Endothelial cell of umbilical vein (primary cell): Measurements from ENCODE around the gene SDR39U1.

Experiments
- EZH2 ChIP-seq: IDR thresholded peaks from 2 replicates; pipeline ENCODE4 v1.6.1; 2012; ENCODE audit warnings: borderline replicate concordance, low read depth, mild to moderate bottlenecking, moderate library complexity, low read length, inconsistent platforms; ENCODE audit not compliant: severe bottlenecking
- MYC ChIP-seq: IDR thresholded peaks from one replicate; pipeline ENCODE4 v1.6.1; 2011; ENCODE audit warnings: mild to moderate bottlenecking, low read depth, low read length
- POLR2A ChIP-seq: IDR thresholded peaks from 2 replicates; pipeline ENCODE4 v1.6.1; 2012; ENCODE audit warnings: low read depth, mild to moderate bottlenecking, control low read depth, low read length
- POLR2AphosphoS5 ChIP-seq: IDR thresholded peaks from 2 replicates; pipeline ENCODE4 v1.6.1; 2012; ENCODE audit warnings: low read depth, mild to moderate bottlenecking, control low read depth, low read length, moderate library complexity; ENCODE audit not compliant: insufficient read depth
- TF ChIP-seq, protein P1 (sequence below), 2 donors: IDR thresholded peaks; 1 replicate in 1 of 2; 2 replicates in 1 of 2; pipeline ENCODE4 v1.5.1; 2011; ENCODE audit warnings: low read length in 2 of 2, mild to moderate bottlenecking in 2 of 2, moderate library complexity in 2 of 2, control low read depth in 1 of 2, inconsistent platforms in 1 of 2, low read depth in 1 of 2; ENCODE audit not compliant: insufficient read depth in 1 of 2; ENCODE audit errors: extremely low read depth in 1 of 2
- TF ChIP-seq, protein P2 (sequence below): IDR thresholded peaks from 2 replicates; pipeline ENCODE4 v1.6.1; 2011; ENCODE audit not compliant: insufficient read depth, insufficient read length

DNA sequence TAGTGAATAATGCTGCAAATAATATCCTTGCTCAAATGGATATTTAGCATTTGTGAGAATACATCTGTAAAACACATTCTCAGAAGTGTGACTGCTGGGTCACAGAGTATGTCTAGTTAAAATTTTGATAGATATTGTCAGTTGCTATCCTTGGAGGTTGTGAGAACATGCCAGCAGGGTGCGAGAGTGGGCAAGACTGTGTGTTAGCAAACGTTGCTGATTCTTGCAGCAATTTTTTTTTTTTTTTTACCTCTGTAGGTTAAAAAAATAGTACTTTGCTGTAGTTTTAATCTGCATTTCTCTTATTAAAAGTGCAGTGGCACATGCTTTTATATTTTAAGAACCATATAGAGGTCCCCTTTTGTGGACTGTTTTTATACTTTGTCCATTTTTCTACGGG, 48.3 kb downstream of the SDR39U1 start:
- TF ChIP-seq POLR2A (no peak), POLR2AphosphoS5 (no peak), MYC (no peak), EZH2 (no peak)
- TF ChIP-seq, protein P1, sequence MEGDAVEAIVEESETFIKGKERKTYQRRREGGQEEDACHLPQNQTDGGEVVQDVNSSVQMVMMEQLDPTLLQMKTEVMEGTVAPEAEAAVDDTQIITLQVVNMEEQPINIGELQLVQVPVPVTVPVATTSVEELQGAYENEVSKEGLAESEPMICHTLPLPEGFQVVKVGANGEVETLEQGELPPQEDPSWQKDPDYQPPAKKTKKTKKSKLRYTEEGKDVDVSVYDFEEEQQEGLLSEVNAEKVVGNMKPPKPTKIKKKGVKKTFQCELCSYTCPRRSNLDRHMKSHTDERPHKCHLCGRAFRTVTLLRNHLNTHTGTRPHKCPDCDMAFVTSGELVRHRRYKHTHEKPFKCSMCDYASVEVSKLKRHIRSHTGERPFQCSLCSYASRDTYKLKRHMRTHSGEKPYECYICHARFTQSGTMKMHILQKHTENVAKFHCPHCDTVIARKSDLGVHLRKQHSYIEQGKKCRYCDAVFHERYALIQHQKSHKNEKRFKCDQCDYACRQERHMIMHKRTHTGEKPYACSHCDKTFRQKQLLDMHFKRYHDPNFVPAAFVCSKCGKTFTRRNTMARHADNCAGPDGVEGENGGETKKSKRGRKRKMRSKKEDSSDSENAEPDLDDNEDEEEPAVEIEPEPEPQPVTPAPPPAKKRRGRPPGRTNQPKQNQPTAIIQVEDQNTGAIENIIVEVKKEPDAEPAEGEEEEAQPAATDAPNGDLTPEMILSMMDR (IDR thresholded peaks at IDR 0.05; ENCODE audit: extremely low read depth in 1 of 2, insufficient read depth in 1 of 2, low read depth in 1 of 2, low read length in 2 of 2) = no peak
- TF ChIP-seq, protein P2, sequence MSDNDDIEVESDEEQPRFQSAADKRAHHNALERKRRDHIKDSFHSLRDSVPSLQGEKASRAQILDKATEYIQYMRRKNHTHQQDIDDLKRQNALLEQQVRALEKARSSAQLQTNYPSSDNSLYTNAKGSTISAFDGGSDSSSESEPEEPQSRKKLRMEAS = no peak
